Activated T-cell treated with anti-CD3 and anti-CD28 coated beads for 4 hours (primary cell): ENCODE results near the gene STAT3.
A peak's percentile ranks its signal among the peaks of the same experiment; 100 is the strongest.
"Not testable (repeated sequence)": the region's sequence is repeated elsewhere in the genome, so short reads cannot be mapped to it uniquely, and the experiment has no call there.

Experiments used
- DNase-seq: peaks from one replicate; pipeline ENCODE4 v3.0.0-alpha.2; 2020

Gene STAT3

DNA sequence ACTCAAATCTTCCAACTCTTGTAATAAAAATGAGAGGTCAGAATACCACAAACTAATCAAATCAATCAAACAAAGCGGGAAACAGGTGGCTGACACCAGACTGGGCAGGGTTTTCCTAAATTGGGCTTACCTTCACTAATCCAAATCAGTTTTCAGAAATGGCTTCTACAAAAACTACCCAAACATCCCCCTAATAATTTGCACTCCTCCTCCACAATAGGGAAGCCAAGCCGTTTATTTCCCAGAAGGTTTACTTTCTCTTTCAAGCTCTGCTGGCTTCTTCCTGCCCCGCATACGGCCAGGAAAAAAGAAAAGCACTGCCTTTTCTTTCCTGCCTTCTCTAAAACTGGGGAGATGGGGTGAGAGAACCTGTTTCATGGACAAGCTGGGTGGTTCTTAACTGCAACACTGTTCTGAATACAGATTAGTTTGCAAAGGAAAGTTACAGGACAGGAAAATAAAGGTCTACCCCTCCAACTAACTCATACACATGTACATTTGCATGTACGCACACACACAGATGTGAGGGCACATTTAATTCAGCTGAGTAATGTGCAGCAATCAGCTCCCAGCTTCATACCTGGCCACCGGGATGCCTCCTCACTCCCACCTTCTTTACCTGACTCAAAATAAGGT is 9.2 kb downstream of the STAT3 start:
- no peak for DNase-seq

DNA sequence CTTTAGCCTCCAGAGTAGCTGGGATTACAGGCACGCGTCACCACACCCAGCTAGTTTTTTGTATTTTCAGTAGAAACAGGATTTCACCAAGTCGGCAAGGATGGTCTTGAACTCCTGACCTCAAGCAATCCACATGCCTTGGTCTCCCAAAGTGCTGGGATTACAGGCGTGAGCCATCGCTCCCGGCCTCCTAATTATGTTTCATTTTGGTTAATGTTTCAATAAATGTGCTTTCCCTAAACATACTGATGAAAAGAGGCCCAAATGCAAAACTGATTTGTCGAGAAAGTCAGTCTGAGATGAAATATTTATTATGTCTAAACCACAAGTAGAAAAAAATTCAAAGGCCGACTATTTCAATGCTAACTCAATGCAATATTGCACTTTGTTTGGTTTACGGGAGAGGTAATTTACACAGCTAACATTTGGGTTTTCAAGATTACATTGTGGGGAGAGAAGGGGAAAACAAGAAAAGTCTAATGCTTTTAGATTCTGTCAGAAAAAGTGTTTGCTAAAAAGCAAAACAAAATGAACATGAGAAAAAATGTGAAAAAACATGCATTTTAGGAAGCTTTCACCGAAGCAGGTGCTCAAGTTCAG is 9.8 kb downstream of the STAT3 start:
- no peak for DNase-seq

DNA sequence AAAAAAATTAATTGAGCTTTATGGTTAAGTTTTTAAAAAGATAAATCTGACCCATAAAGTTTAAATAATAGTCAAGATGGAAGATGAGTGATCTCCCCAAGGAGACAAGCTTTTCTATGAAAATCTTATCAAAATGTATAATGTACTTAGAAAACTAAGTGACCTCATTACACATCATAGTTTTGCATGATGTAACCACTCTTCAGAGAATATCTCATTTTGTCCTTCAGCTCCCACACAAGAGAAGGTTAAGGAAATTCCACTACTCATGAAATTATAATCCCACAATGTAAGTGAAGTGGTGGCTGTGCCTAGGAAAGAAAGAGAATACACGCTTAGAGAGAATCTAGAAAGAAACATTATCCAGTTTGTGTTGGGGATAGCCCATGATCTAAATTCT is 14.3 kb downstream of the STAT3 start:
- no peak for DNase-seq

DNA sequence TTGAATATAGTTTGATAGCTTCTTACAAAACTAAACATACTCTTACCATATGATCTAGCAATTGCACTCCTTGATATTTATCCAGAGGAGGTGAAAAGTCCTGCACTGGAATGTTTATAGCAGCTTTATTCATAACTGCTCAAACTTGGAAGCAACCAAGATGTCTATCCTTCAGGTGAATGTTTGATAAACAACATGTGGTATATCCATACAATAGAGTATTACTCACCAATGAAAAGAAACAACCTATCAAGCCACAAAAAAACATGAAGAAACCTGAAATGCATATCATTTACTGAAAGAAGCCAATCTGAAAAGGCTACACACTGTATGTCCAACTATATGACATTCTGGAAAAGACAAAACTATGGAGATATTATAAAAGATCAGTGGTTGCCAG is 16.1 kb downstream of the STAT3 start:
- DNase-seq, result no peak

DNA sequence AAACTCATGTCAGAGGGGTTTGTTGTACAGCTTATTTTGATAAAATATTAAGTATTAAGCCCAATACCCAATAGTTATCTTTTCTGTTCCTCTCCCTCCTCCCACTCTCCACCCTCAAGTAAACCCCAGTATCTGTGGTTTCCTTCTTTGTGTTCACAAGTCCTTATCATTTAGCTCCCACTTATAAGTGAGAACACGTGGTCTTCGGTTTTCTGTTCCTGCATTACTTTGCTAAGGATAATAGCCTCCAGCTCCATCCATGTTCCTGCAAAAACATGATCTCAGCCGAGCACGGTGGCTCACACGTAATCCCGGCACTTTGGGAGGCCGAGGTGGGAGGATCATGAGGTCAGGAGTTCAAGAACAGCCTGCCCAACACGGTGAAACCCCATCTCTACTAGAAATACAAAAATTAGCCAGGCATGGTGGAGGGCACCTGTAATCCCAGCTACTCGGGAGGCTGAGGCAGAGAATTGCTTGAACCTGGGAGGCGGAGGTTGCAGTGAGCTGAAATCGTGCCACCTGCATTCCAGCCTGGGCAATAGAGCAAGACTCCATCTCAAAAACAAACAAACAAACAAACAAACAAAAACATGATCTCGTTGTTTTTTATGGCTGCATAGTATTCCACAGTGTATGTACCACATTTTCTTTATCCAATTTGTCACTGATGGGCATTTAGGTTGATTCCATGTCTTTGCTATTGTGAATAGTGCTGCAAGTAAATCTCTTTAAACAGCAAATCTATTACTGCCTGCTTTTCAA is 19.3 kb downstream of the STAT3 start:
- not testable (repeated sequence) for DNase-seq

DNA sequence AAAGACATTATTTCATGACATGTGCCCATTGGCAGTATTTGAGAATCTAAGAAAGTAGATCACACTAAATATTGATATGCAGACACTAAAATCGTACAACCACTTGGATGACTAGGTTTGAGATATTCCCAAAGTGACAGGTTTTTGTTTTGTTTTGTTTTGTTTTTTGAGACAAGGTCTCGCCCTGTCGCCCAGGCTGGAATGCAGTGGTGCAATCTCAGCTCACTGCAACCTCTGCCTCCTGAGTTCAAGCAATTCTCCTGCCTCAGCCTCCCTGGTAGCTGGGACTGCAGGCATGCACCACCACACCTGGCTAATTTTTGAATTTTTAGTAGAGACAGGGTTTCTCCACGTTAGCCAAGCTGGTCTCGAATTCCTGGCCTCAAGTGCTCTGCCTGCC is 19.9 kb downstream of the STAT3 start:
- not testable (repeated sequence) for DNase-seq

DNA sequence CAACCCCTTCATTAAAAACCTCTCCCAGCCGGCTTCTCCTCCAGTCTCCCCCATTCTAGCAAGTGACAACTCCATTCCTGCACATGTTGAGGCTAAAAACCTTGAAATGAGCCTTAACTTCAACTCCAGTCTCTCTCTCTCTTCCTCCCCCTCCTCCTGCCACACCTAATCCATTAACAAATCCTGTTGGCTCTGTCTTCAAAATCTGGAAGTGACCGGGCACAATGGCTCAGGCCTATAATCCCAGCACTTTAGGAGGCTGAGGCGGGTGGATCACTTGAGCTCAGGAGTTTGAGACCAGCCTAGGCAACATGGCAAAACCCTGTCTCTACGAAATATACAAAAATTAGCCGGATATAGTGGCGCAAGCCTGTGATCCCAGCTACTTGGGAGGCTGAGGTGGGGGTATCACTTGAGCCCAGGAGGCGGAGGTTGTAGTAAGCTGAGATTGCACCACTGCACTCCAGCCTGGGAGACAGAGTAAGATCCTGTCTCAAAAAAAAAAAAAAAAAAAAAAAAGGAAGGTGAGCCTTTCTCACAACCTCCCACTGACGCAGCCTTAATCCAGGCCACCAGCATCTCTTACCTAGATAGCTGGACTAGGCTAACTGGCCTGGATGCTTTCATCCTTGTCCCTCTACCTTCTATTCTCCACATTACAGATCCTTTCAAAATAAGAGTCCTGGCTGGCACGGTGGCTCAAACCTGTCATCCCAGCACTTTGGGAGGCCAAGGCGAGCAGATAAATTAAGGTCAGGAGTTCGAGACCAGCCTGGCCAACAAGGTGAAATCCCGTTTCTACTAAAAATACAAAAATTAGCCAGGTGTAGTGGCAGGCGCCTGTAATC is 21.8 kb downstream of the STAT3 start:
- DNase-seq, result not testable (repeated sequence)

DNA sequence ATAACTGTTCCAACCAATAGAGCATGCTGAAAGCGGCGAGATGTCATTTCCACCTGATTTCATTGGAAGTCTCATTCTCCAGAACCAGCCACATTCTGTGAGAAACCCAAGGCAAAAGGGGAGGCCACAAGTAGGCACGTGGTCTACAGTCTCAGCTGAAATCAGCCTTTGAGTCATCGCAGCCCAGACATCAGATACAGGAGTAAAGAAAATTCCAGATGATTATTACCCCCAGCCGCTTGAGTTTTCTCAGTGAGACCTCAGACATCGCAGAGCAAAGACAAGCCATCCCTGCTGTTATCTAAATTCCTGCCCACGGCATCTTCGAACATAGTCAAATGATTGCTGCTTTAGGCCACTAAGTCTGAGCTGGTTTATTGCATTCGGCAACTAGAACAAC is 23.1 kb downstream of the STAT3 start:
- DNase-seq, result no peak

DNA sequence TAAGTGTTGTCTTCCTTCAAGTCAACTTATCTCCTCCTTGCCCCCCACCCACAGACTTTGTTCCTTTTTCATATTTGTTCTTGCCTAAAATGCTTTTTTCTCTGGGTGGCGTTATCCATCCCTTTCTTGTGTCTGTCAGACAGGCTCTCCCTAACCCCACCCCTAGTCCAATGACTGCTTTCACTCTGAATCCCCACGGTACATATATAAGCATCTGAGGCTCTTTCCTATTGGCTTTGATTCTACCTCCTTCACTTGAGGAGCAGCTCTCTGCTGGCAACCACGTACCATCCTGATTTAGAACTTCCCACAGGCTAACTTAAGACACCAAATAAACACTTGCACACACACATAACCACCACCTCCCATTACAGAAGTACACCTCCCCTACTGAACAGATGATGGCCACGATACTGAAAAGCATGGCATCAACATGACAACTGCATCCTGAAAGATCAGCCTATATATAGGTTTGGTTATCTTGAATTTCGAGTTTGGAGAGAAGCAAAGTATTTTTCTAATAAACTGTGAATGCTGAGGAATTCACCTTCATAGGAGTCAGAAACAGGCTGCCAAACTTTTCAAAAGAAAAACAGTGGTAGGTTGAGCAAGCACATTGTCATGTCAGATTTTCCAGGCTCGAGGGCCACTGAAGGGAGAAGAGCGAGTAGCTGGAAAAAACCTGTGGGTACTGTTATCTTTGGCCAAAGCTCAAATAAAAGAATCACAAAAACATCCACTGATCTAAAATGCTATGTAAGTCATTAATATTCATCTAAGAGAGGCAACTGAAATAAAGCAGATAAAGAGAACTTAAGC is 24.3 kb downstream of the STAT3 start:
- DNase-seq, result no peak

DNA sequence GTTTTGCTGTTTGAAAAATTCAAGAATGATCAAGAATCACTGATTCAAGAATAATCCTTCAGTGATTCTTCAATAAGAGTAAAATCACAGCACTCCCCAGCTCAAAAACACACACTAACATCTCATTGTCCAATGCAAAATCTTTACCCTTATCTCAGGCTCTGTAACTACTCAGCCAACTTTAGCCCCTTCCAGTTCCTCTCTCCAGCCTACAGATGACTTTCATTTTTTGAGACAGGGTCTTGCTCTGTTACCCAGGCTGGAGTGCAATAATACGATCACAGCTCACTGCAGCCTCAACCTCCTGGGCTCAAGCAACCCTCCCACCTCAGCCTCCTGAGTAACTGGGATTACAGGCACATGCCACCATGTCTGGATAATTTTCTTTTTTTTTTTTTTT is 25.0 kb downstream of the STAT3 start:
- DNase-seq, result no peak

DNA sequence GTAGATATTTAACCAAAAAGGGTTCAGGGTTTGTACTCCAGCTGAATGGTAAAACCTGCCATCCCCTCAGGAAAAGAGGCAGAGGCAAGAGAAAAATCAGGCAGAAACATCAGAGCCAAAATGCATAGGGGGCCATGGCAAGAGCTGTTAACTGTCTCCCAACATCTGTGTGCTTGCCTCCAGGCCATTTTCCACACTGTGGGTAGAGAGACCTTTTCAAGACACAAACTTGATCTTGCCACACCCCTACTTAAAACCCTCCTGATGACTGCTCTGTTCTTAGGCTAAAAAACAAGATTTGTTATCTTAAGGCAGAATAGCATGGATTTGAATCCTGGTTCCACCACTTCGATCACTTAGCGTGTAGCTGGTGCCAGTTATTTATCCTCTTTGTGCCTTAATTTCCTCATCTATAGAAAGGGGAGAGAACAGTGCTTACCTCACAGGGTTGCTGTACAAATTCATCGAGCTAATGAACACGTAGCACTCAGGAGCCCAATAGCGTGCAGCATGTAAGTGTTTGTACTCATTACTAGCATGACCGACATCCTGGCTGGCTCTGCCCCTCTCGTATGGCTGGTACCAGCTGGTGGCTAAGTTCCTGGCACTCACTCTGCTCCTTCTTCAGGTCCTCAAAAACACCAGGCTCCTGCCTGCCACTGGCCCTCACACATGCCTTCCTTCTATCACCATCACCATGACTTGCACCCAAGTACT is 25.8 kb downstream of the STAT3 start:
- DNase-seq, result no peak

DNA sequence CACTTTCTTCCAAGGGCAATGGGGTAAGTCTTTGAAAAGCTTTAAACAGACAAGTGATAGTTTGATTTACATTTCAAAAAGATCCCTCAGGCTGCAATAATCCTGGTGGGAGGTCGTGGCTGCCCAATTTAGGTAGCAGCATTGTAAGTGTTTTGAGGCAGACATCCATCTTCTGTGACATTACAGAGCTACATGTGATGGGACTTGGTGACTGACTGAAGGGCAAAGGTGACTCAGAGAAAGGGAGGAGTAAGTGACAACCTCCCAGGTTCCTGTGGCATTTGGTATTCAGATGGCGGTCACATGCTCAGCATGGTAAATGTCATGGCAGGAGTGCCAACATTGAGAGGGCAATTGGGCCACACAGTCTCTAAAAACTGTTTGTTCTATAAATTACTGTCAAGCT is 26.5 kb downstream of the STAT3 start:
- peak; percentile 28 for DNase-seq

DNA sequence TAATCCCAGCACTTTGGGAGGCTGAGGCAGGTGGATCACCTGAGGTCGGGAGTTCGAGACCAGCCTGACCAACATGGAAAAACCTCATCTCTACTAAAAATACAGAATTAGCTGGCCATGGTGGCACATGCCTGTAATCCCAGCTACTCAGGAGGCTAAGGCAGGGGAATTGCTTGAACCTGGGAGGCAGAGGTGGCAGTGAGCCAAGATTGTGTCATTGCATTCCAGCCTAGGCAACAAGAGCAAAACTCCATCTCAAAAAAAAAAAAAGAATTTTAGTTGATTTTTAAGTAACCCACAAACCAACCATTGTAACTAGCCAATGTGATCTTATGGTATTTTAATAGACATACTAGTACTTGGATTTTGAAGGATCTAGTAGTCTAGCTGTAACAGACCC is 27.9 kb downstream of the STAT3 start:
- not testable (repeated sequence) for DNase-seq

DNA sequence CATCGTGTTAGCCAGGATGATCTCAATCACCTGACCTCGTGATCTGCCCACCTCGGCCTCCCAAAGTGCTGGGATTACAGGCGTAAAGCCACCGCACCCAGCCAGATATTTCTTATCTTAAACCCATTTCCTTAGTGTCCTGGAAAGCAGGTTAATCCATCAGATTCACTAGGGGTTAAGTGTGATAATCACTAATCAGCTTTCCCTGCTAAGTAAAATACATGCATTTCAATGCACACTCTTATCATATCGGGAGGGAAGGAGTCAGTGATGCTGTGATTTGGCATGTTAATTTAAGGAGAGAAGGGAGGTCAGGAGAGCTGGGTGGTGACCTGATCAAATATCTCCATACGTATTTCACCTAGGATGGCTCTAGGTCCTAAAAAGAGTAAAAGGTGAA is 29.1 kb downstream of the STAT3 start:
- DNase-seq, result no peak

DNA sequence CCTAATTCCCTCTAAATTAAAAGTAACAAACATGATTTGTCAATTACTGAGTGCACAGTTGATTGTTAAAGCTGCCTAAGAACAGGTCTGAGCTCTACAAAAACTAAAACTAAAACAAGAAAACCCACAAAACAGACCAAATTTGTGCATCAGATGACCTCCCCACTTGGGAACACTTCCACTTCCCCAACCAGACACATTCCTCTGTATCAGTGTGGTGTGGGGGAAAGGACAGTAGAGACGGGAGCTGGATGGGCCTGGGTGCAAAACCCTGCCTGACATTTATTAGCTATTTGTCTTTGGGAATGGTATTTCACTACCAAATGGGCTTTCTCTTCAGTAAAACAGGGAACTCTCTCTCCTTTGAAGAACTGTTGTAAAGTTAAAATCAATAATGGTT is 29.8 kb downstream of the STAT3 start:
- no peak for DNase-seq

DNA sequence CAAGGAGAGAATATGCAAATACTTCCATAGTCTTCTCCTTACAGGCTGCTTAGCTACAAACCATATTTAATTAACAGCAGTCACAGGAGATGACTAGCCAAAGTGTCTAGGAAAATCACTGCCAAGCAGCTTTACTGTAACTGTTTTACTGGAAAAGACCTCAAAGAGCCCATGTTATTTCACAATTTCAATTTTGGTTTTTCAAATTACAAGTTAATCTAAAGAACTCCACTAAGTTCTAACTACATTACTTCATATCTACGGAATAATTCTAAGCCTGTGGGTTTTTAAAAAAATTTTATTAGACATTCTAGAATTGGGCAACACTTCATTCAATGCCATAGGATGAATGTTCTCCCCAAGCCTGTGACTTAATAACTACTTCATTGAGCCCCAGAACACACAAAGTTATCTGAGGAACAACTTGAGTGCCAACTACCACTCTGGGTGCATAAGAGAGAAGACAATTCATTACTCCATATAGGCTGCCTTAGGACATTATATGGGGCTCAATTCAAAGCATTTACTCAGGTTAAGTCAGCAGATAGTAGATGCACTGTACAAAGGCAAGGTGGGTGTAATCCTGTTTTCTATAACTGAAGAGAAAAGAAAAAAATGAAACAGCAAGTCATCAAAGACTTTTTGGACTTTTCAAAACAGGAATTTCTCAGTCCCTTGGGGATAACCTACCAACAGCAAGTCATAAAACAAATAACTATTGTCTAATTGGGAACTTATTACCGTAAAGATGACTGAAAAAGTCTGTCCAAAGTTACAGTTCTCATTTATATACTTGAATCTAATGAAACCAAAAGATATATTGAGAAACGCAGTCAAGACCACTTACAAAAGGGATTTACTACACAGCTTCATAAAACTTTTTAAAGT is 33.0 kb downstream of the STAT3 start:
- DNase-seq, result no peak

DNA sequence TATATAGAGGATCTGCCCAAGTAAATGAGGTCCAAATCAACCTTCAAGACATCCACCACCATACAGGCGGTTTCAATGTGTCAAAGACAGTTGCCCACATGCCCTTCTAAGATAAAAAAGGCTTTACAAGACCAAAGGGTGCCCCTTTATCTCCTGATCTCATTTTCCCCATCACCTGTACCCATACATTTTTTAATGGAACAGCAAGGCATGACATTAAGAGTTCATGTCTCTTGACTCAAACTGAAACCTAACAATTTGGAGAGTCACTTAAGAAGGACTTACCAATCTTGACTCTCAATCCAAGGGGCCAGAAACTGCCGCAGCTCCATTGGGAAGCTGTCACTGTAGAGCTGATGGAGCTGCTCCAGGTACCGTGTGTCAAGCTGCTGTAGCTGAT is 40.1 kb downstream of the STAT3 start:
- no peak for DNase-seq

DNA sequence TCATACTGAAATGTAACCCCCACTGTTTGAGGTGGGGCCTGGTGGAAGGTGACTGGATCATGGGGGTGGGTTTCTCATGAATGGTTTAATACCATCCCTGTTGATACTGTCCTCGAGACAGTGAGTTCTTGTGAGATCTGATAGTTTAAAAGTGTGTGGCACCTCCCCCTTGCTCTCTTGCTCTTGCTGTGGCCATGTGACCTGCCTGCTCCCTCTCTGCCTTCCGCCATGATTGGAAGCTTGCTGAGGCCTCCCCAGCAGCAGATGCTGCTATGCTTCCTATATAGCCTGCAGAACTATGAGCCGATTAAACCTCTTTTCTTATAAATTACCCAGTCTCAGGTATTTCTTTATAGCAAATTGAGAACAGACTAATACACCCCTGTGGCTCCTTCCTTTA is 40.6 kb downstream of the STAT3 start:
- DNase-seq, result no peak

DNA sequence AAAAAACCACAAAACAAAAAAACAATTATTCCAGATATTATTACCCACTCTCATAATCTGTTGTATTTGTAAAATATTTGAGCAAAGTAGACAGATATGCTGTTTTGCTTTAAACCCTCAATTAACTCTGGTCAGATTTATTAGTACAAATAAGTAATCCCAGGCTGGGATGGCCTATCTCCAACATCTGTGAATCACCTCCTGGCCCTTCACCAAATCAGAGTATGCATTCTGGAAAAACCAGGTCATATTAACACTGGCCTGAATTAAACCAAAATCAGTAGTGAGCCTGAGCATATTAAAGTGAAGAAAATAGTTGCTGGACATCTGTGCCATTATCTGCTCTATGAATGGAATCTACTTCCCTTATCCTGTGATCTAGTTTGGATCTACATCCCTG is 41.0 kb downstream of the STAT3 start:
- no peak for DNase-seq

DNA sequence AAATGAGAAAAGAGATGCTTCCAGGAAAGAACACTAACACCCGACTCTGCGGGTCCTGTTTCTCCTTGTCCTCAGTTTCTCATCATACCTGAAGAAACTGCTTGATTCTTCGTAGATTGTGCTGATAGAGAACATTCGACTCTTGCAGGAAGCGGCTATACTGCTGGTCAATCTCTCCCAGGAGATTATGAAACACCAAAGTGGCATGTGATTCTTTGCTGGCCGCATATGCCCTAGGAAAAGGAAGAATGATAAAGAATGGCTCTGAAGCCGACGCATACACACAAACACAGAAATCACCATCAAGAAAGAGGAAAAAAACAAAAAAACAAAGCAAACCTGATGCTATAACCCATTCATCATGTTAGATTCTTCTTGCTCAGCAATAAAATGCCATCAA is 41.8 kb downstream of the STAT3 start:
- no peak for DNase-seq
